Mesendoderm (in vitro differentiated cells): Measurements from ENCODE around the gene PRXL2A.
"Not testable (repeated sequence)": the region's sequence is repeated elsewhere in the genome, so short reads cannot be mapped to it uniquely, and the experiment has no call there.

Source experiments
- DNase-seq: peaks from one replicate; pipeline ENCODE4 v3.0.0; 2013
- H2AK5ac ChIP-seq: 2 replicates; pipeline ENCODE4 v1.6.1; 2013; ENCODE audit warnings: low read length, inconsistent platforms
- H2BK120ac ChIP-seq: 2 replicates; pipeline ENCODE4 v1.6.1; 2013; ENCODE audit warnings: low read depth, mild to moderate bottlenecking, low read length, moderate library complexity, mixed read lengths
- H2BK15ac ChIP-seq: replicated peaks from 2 replicates; pipeline ENCODE4 v1.6.1; 2013; ENCODE audit warnings: low read depth, mild to moderate bottlenecking, moderate library complexity
- H2BK5ac ChIP-seq: 2 replicates; pipeline ENCODE4 v1.6.1; 2013; ENCODE audit warnings: low read length, inconsistent platforms
- H3K18ac ChIP-seq: 2 replicates; pipeline ENCODE4 v1.6.1; 2013; ENCODE audit warnings: mild to moderate bottlenecking, low read length, mixed read lengths
- H3K23ac ChIP-seq: one replicate; pipeline ENCODE4 v1.6.1; 2013; ENCODE audit warnings: low read length
- H3K27ac ChIP-seq: 2 replicates; pipeline ENCODE4 v1.5.1; 2013; ENCODE audit warnings: low read depth, mild to moderate bottlenecking, inconsistent platforms, low read length, moderate library complexity
- H3K27me3 ChIP-seq: 2 replicates; pipeline ENCODE4 v1.6.1; 2013; ENCODE audit warnings: low read length, control low read depth, mild to moderate bottlenecking, inconsistent platforms; ENCODE audit not compliant: insufficient read depth, poor library complexity
- H3K36me3 ChIP-seq: 2 replicates; pipeline ENCODE4 v1.6.1; 2013; ENCODE audit warnings: low read length, inconsistent platforms; ENCODE audit not compliant: control insufficient read depth, insufficient read depth
- H3K4ac ChIP-seq: one replicate; pipeline ENCODE4 v1.6.1; 2013; ENCODE audit warnings: low read depth, mild to moderate bottlenecking, low read length, moderate library complexity
- H3K4me1 ChIP-seq: 2 replicates; pipeline ENCODE4 v1.6.1; 2013; ENCODE audit warnings: low read depth, low read length, inconsistent platforms; ENCODE audit not compliant: control insufficient read depth
- H3K4me2 ChIP-seq: 2 replicates; pipeline ENCODE4 v1.6.1; 2013; ENCODE audit warnings: low read length
- H3K4me3 ChIP-seq: 2 replicates; pipeline ENCODE4 v1.5.1; 2013; ENCODE audit warnings: mild to moderate bottlenecking, low read length
- H3K56ac ChIP-seq: one replicate; pipeline ENCODE4 v1.6.1; 2013; ENCODE audit warnings: low read length
- H3K79me1 ChIP-seq: 2 replicates; pipeline ENCODE4 v1.6.1; 2013; ENCODE audit warnings: low read length, inconsistent platforms
- H3K79me2 ChIP-seq: 2 replicates; pipeline ENCODE4 v1.6.1; 2013; ENCODE audit warnings: mild to moderate bottlenecking, low read length; ENCODE audit not compliant: control insufficient read depth, insufficient read depth
- H3K9ac ChIP-seq: 2 replicates; pipeline ENCODE4 v1.6.1; 2013; ENCODE audit warnings: low read length, inconsistent platforms
- H4K5ac ChIP-seq: one replicate; pipeline ENCODE4 v1.6.1; 2013; ENCODE audit warnings: low read length
- H4K8ac ChIP-seq: one replicate; pipeline ENCODE4 v1.6.1; 2013; ENCODE audit warnings: low read depth, mild to moderate bottlenecking, control low read depth, low read length, moderate library complexity
- WGBS: extraction: QIAGEN DNeasy Blood & Tissue Kit; methylation state at CpG from one replicate; pipeline ENCODE4 v1.1.7; 2013; ENCODE audit warnings: low lambda C conversion rate, missing lambda C conversion rate; ENCODE audit not compliant: insufficient coverage; ENCODE audit errors: extremely low coverage; 5-methylcytosine and 5-hydroxymethylcytosine counted together

The PRXL2A gene

DNA sequence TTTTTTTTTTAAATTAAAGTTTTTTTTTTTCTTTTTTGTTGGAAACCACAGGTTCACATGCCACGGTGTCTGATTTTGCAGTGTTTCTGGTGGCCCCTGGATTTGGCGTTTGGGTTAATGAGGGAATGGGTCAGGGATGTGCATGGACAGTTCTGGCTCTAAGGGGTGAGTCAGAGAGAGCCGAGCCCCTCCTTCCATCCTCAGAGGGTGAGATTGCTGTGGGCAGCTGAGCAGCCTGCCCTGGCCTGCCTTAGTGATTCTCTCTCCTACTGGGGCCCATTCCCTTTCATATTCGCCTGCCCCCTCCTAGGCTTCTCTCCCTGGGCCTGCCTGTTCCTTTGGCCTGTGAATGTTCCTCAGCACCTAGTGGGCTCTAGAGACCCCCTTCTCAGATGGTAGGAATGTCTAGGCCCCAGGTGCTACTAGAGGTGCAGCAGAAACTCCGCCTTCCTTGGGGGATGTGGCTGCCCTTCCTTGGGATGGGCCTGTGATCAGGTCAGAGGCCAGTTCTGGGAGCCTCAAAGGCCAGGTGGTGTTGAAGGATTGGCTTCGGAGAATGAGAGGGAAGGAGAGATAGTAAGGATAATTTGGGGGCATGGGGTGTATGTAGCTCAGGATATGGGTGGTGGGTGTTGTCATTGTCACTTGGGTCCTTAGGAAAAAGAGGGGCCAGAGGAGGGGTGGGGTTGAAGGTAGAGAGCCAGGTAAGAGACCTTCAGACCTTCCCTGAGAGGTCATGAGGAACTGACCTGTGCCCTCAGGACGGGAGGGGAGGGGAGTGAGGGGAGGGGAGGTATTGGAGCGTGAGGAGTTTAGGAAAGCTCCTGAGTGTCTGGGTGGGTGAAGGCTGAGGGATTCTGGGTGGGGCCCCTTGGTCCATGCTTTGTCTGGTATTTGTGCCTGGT is 65.6 kb downstream of the PRXL2A start:
- no peak overlapping the region for H3K18ac ChIP-seq
- H2BK120ac ChIP-seq: no peak overlapping the region
- H2AK5ac ChIP-seq: no peak overlapping the region
- H3K79me2 ChIP-seq: peaks cover 62% of the 10 kb centered on the region
- H3K23ac ChIP-seq: no peak overlapping the region
- no peak overlapping the region for H3K4me2 ChIP-seq
- no CpG with 5 or more reads among the region's 8 CpGs for WGBS
- H3K27ac ChIP-seq: no peak overlapping the region
- H3K4ac ChIP-seq: no peak overlapping the region
- H2BK5ac ChIP-seq: no peak overlapping the region
- H3K56ac ChIP-seq: peak overlapping the region; percentile 19
- H3K4me3 ChIP-seq: no peak overlapping the region
- peaks cover 51% of the 10 kb centered on the region for H3K79me1 ChIP-seq
- no peak overlapping the region for H4K5ac ChIP-seq
- no peaks in the 10 kb centered on the region for H3K27me3 ChIP-seq
- no peak overlapping the region for H3K9ac ChIP-seq
- no peak overlapping the region for H2BK15ac ChIP-seq
- peaks cover 3% of the 10 kb centered on the region for H3K36me3 ChIP-seq
- DNase-seq: no peak
- peaks cover 7% of the 10 kb centered on the region for H3K4me1 ChIP-seq
- H4K8ac ChIP-seq: no peak overlapping the region

DNA sequence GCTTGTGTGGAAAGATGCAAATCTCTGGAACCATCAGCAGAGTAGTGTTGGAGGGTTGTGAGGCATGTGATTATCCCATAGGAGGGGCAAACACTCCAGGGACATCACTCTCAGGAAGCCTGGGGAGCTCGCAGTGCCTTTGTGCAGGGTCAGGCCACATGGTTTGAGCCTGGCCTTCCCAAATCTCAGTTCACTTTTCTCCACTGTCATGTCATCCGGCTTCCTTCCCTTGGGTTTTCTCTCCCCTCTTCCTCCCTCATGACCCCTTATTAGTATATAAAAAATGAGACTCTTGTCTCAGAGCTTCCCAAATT is 66.2 kb downstream of the PRXL2A start:
- peak; percentile 59 for DNase-seq
- no CpG with 5 or more reads among the region's 2 CpGs for WGBS

DNA sequence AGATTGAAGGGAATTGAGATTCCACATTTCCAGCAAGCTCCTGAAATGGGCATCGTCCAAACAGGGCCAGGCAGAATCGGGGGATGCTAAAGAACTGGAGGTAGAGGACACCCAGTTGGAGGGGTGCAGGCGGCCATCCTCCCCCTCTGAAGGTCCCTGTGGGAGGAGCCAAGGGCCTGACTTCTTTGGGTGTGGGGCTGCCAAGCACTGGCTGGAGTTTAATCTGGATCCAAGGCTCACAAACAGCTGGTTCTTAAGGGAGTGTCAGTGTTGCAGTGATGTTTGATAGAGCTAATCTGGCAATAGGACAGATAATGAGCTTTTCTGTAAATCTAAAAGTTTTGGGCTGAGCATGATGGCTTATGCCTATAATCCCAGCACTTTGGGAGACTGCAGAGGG is 66.6 kb downstream of the PRXL2A start:
- no peak overlapping the region for H3K18ac ChIP-seq
- WGBS: no CpG with 5 or more reads among the region's 3 CpGs
- no peak overlapping the region for H3K9ac ChIP-seq
- no peak overlapping the region for H3K4ac ChIP-seq
- H4K5ac ChIP-seq: no peak overlapping the region
- H3K23ac ChIP-seq: no peak overlapping the region
- H3K4me1 ChIP-seq: peaks cover 7% of the 10 kb centered on the region
- H3K36me3 ChIP-seq: peaks cover 3% of the 10 kb centered on the region
- H2BK15ac ChIP-seq: no peak overlapping the region
- no peak overlapping the region for H4K8ac ChIP-seq
- H2BK120ac ChIP-seq: no peak overlapping the region
- H3K4me3 ChIP-seq: no peak overlapping the region
- H3K79me1 ChIP-seq: peaks cover 47% of the 10 kb centered on the region
- H3K79me2 ChIP-seq: peaks cover 57% of the 10 kb centered on the region
- DNase-seq: no peak
- H3K4me2 ChIP-seq: no peak overlapping the region
- H2BK5ac ChIP-seq: no peak overlapping the region
- no peaks in the 10 kb centered on the region for H3K27me3 ChIP-seq
- no peak overlapping the region for H3K27ac ChIP-seq
- H3K56ac ChIP-seq: no peak overlapping the region
- H2AK5ac ChIP-seq: no peak overlapping the region

More for the DNA sequence above, 66.2 kb downstream of the PRXL2A start:
- Histone ChIP-seq H2BK120ac (no peak overlapping the region), H3K18ac (no peak overlapping the region), H3K27ac (no peak overlapping the region), H2BK5ac (no peak overlapping the region), H3K27me3 (no peaks in the 10 kb centered on the region), H3K4me1 (peaks cover 7% of the 10 kb centered on the region), H4K5ac (no peak overlapping the region), H3K23ac (no peak overlapping the region), H2BK15ac (no peak overlapping the region), H3K79me1 (peaks cover 49% of the 10 kb centered on the region), H4K8ac (no peak overlapping the region), H2AK5ac (no peak overlapping the region), H3K56ac (peak overlapping the region; percentile 19), H3K36me3 (peaks cover 3% of the 10 kb centered on the region), H3K4me2 (no peak overlapping the region), H3K9ac (no peak overlapping the region), H3K4me3 (no peak overlapping the region), H3K4ac (no peak overlapping the region), H3K79me2 (peaks cover 59% of the 10 kb centered on the region)

DNA sequence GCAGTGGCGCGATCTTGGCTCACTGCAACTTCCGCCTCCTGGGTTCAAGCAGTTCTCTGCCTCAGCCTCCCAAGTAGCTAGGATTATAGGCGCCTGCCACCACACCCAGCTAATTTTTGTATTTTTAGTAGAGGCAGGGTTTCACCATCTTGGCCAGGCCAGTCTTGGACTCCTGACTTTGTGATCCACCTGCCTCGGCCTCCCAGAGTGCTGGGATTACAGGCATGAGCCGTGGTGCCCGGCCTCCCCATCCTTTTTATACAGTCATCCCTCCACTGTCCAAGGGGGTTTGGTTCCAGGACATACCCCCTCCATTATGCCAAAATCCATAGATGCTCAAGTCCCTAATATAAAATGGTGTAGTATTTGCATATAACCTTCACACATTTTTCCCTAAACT is 67.3 kb downstream of the PRXL2A start:
- H3K4me1 ChIP-seq: not testable (repeated sequence)

DNA sequence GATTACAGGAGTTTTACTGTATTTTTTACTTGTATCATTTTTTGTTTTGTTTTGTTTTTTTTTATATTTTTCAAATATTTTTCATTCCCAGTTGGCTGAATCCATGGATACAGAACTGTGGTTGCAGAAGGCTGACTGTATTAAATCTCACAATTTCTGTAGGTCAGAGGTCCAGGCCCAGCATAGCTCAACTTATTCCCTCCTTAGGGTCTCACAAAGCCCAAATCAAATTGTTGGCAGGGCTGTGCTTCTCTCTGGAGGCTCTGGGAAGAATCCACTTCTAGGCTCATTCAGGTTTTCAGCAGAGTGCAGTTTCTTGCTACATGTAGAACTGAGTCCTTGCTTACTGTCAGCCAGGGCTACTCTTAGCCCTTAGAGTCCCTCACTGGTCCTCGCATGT is 68.3 kb downstream of the PRXL2A start:
- Histone ChIP-seq H3K18ac (no peak overlapping the region), H3K79me2 (peaks cover 51% of the 10 kb centered on the region), H3K27ac (no peak overlapping the region), H3K23ac (no peak overlapping the region), H3K4me3 (no peak overlapping the region), H3K4me2 (no peak overlapping the region), H2BK5ac (no peak overlapping the region), H2AK5ac (no peak overlapping the region), H4K5ac (no peak overlapping the region), H2BK120ac (no peak overlapping the region), H4K8ac (no peak overlapping the region), H3K27me3 (no peaks in the 10 kb centered on the region), H2BK15ac (no peak overlapping the region), H3K36me3 (no peaks in the 10 kb centered on the region), H3K9ac (no peak overlapping the region), H3K4ac (no peak overlapping the region), H3K4me1 (peaks cover 7% of the 10 kb centered on the region), H3K79me1 (peaks cover 39% of the 10 kb centered on the region), H3K56ac (no peak overlapping the region)
- no CpG with 5 or more reads among the region's 1 CpG for WGBS
- no peak for DNase-seq

More for the DNA sequence above, 67.3 kb downstream of the PRXL2A start:
- not testable (repeated sequence) for H3K27me3 ChIP-seq, H3K27ac ChIP-seq, H4K8ac ChIP-seq, H3K4ac ChIP-seq, H4K5ac ChIP-seq, H2BK5ac ChIP-seq, H2BK120ac ChIP-seq, H2BK15ac ChIP-seq, H3K4me3 ChIP-seq, H3K4me2 ChIP-seq, H2AK5ac ChIP-seq, H3K18ac ChIP-seq, H3K23ac ChIP-seq, H3K36me3 ChIP-seq, DNase-seq, H3K9ac ChIP-seq, H3K56ac ChIP-seq
- Histone ChIP-seq H3K79me2 (peaks cover 55% of the 10 kb centered on the region), H3K79me1 (peaks cover 46% of the 10 kb centered on the region)
- WGBS: no CpG with 5 or more reads among the region's 7 CpGs

DNA sequence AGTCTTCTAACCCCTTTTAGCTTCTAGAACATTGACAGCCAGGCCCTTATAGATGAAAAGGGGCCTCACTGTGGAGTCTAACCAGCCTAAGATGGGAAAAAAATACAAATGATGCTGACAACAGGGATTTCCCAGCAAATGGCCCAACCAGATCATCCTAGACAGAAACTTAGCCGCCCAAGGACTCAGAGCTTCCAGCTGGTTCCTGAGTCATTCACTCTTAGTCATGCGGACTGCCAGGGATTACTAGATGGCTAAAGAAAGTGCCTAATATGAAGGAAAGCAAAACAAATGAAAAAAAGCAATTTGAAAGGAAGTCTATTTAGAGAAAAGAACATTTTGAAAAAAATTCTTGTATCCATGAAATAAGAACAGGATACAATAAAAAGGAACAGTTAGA is 69.5 kb downstream of the PRXL2A start:
- no peak overlapping the region for H4K5ac ChIP-seq
- H2BK120ac ChIP-seq: no peak overlapping the region
- peaks cover 46% of the 10 kb centered on the region for H3K79me2 ChIP-seq
- H3K9ac ChIP-seq: no peak overlapping the region
- H3K23ac ChIP-seq: no peak overlapping the region
- H3K4me1 ChIP-seq: peaks cover 7% of the 10 kb centered on the region
- H2BK15ac ChIP-seq: no peak overlapping the region
- no peaks in the 10 kb centered on the region for H3K36me3 ChIP-seq
- H3K56ac ChIP-seq: no peak overlapping the region
- H3K79me1 ChIP-seq: peaks cover 33% of the 10 kb centered on the region
- H4K8ac ChIP-seq: no peak overlapping the region
- H3K18ac ChIP-seq: no peak overlapping the region
- WGBS: no CpG with 5 or more reads among the region's 2 CpGs
- H2BK5ac ChIP-seq: no peak overlapping the region
- peak; percentile 46 for DNase-seq
- no peak overlapping the region for H3K4ac ChIP-seq
- no peak overlapping the region for H3K27ac ChIP-seq
- no peak overlapping the region for H2AK5ac ChIP-seq
- H3K4me2 ChIP-seq: no peak overlapping the region
- H3K4me3 ChIP-seq: no peak overlapping the region
- H3K27me3 ChIP-seq: no peaks in the 10 kb centered on the region
